Endothelial cell of umbilical vein (primary cell): ENCODE results near the gene MFSD6.

Experiments
- CTCF ChIP-seq, 2 donors: IDR thresholded peaks; 1 replicate in 1 of 2; 2 replicates in 1 of 2; pipeline ENCODE4 v1.5.1; 2011; ENCODE audit warnings: low read length in 2 of 2, mild to moderate bottlenecking in 2 of 2, moderate library complexity in 2 of 2, control low read depth in 1 of 2, inconsistent platforms in 1 of 2, low read depth in 1 of 2; ENCODE audit not compliant: insufficient read depth in 1 of 2; ENCODE audit errors: extremely low read depth in 1 of 2
- EZH2 ChIP-seq: IDR thresholded peaks from 2 replicates; pipeline ENCODE4 v1.6.1; 2012; ENCODE audit warnings: borderline replicate concordance, low read depth, mild to moderate bottlenecking, moderate library complexity, low read length, inconsistent platforms; ENCODE audit not compliant: severe bottlenecking

GRCh38 chr2:190532581-190532980 lies 124.4 kb downstream of the MFSD6 start:
- TF ChIP-seq CTCF (IDR thresholded peaks at IDR 0.05; ENCODE audit: extremely low read depth in 1 of 2, insufficient read depth in 1 of 2, low read depth in 1 of 2, low read length in 2 of 2) (no peak), EZH2 (no peak)
